Fibroblast of pulmonary artery (primary cell): ENCODE data around the gene LIPH.

Experiments
- DNase-seq: peaks from one replicate; pipeline ENCODE4 v3.0.0-alpha.2; 2010; ENCODE audit warnings: low read depth
- H3K4me3 ChIP-seq: replicated peaks from 2 replicates; pipeline ENCODE4 v1.5.1; 2011; ENCODE audit warnings: low read depth, mild to moderate bottlenecking, control low read depth, low read length, moderate library complexity
- TF ChIP-seq, protein P1 (sequence below): IDR thresholded peaks from 2 replicates; pipeline ENCODE4 v1.5.1; 2011; ENCODE audit warnings: mild to moderate bottlenecking, control low read depth, low read length, inconsistent platforms; ENCODE audit errors: missing control alignments

The LIPH gene

DNA sequence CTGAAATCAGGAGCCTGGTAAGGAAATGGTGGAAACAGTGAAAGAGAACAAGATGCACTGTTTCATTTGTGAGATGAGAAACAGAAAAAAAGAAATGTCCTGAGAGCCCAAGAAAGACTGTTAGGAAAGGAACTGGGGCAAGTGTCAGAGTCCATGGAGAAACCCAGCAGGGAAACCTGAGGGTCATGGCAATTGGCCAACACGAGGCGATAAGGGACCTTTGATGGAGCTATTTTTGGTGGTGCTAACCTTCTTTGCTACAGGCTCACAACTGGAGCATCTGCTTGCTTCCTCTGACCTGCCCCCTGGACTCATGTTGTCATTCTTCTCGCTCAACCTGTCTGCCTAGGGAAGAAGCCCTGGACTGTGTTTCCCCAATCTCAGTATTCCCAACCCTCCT is 49.4 kb downstream of the LIPH start:
- TF ChIP-seq, protein P1, sequence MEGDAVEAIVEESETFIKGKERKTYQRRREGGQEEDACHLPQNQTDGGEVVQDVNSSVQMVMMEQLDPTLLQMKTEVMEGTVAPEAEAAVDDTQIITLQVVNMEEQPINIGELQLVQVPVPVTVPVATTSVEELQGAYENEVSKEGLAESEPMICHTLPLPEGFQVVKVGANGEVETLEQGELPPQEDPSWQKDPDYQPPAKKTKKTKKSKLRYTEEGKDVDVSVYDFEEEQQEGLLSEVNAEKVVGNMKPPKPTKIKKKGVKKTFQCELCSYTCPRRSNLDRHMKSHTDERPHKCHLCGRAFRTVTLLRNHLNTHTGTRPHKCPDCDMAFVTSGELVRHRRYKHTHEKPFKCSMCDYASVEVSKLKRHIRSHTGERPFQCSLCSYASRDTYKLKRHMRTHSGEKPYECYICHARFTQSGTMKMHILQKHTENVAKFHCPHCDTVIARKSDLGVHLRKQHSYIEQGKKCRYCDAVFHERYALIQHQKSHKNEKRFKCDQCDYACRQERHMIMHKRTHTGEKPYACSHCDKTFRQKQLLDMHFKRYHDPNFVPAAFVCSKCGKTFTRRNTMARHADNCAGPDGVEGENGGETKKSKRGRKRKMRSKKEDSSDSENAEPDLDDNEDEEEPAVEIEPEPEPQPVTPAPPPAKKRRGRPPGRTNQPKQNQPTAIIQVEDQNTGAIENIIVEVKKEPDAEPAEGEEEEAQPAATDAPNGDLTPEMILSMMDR = no peak
- DNase-seq = no peak

DNA sequence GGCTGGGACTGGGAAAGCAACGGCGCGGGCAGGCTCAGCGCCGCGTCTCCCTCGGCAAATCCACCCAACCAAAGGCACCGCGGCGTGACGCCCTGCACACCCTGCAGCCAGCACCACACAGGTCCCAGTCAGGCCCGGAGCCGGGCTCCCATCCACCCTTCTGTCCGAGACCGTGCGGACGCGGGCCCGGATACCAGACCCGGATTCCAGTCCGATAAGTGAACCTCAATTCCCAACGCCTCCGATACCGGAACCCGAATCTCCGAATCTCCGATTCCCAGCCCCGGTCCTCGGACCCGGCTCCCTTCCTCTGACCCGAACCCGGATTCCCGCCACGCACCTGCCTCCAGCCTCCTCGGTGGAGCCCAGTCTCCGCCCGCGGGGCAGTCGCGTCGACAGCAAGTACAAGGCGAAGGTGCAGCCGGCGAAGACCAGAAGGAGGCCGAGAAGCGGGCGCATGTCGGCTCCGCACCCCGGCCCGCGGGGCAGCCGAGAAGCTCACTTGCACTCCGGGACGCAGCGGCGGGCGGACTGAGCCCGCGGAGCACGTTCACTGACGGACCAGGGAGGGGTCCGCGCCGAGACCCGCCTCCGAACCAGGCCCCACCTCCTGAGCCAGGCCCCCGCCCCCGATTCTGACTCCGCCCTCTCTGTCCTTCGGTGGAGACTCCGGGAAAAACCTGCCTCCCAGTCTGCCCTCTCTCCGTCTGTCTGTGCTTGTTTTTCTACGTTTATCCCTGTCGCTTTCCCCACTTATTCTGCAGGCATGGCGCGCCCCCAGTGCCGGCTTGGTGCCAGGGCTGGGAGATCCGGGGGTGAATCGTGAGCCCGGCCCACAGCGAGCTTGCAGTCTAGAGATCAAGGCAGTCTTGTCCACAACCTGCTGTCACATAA is 53.6 kb downstream of the LIPH start, which contains the start of gene TMEM41A:
Gene TMEM41A (minus strand): TSS at position 533 of the 894 bp plus-strand sequence. CDS start 74 bp downstream, at position 459.
- H3K4me3 ChIP-seq = peak within 1 kb of the TSS; percentile 96
- TF ChIP-seq, protein P1 = no peak
- DNase-seq = peak; percentile 92

More for the DNA sequence above, 49.4 kb downstream of the LIPH start:
- no peak overlapping the region for H3K4me3 ChIP-seq

DNA sequence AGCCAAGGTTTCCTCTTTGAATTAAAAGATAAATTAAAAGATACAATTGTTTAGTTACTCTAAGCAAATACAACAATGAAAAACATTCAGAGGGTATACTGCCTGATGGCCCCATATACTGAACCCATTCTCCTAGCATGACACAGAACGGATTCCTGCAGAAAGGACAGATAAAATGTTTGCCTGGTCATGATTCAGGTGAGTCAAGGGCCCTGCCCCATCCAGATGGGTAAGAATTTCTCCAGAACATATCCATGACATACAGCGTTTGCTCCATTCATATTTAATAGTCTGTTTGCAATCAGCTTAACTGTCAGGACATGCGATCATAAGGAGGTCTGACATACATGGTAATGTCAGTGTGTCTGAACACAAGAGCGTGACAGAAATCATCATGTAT is 62.1 kb downstream of the LIPH start:
- no peak overlapping the region for H3K4me3 ChIP-seq
- DNase-seq = no peak
- TF ChIP-seq, protein P1 = no peak

DNA sequence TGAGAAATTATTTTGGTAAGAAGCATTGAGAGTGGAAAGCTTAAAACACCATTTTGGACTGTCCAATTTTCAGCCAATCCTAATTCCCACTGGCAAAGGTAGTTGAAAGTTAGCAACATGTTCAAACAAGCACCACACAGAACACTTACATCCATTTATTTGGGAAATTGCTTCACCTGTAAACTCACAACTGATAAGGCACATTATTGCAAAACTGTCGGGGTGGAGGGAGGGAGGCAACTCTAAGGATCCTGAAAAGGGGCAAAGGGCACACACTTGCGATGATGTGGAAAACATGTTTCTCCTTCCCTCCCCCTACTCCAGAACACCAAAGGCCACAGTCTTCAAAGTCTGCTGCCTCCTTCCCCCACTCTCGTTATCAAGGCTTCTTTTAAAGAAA is 62.9 kb downstream of the LIPH start:
- DNase-seq = no peak
- no peak overlapping the region for H3K4me3 ChIP-seq
- TF ChIP-seq, protein P1 = no peak

DNA sequence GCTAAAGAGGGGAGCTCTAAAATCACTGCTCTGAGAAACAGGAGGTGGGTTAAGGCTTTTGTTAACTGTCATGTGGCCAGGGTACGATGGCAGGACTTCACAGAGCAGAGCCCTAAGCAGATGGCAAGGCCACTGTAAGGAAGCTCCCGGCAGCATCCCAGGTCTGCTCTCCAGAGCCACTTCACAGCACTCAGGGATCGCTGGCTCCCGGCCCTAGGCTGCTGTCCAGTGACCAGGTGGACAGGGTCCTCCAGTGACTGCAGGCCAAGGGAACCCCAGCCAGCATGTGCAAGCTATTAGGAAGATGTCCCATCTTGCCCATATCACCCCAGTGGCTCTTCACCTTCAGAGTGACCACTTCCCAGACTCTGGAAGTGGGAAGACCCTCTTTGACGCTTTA is 63.9 kb downstream of the LIPH start:
- TF ChIP-seq, protein P1 = no peak
- no peak overlapping the region for H3K4me3 ChIP-seq
- no peak for DNase-seq

DNA sequence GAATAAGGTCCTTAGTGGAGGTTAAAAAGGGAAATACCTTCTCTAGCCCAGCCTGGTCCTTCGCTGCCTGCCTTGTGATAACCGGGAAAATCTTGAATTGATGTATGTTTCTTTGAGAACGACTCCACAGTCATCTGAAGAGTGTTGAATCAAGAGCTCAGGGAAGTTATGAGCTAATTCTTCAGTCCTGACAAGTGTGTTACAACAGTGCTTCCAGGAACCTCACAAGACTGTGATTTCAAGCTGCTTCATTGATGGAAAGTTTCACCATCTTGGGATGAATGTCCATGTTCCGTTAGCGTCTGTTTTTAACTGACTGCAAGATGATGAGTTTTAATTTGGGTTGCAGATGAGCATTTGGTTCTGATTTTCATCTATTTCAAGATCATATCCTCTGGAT is 66.0 kb downstream of the LIPH start:
- TF ChIP-seq, protein P1 = no peak
- no peak overlapping the region for H3K4me3 ChIP-seq
- no peak for DNase-seq
